HG02973 (cell line): ENCODE measurements around the gene TRIM26.
"Not testable (repeated sequence)": the region's sequence is repeated elsewhere in the genome, so short reads cannot be mapped to it uniquely, and the experiment has no call there.

ENCODE experiments used
- ATAC-seq: cut with Tn5 transposase; IDR thresholded peaks from one replicate; pipeline ENCODE4 v1.9.1; 2021; ENCODE audit warnings: moderate library complexity; ENCODE audit not compliant: unreplicated experiment

TRIM26 gene

GRCh38 chr6:30171677-30172471 lies 41.3 kb downstream of the TRIM26 start:
- ATAC-seq = no peak

- no peak for ATAC-seq
These were observed 43.3 kb downstream of the TRIM26 start for GRCh38 chr6:30169658-30170614.

DNA sequence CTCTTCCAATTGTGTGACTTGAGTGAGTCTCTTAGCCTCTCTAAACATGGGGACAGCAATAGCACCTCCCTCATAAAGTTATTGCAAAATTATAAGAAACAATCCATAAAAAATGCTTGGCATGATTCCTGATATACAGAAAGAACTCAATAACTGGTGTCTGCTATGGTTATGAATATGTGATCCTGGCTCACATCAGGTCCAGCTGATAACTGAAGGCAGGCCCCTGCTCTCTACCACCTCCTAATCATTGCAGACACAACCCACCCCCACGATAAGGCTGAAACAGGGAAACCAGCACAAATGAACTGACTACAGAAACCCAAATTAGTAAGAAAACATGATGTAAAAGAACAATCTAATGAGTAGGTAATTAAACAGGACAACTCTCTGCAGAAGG lies 44.5 kb downstream of the TRIM26 start:
- no peak for ATAC-seq

- no peak for ATAC-seq
These were observed 46.1 kb downstream of the TRIM26 start for GRCh38 chr6:30167101-30167500.

DNA sequence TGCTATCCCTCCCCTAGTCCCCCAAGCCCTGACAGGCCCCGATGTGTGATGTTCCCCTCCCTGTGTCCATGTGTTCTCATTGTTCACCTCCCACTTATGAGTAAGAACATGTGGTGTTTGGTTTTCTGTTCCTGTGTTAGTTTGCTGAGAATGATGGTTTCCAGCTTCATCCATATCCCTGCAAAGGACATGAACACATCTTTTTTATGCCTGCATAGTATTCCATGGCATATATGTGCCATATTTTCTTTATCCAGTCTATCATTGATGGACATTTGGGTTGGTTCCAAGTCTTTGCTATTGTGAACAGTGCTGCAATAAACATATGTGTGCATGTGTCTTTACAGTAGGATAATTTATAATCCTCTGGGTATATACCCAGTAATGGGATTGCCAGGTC lies 48.0 kb downstream of the TRIM26 start:
- not testable (repeated sequence) for ATAC-seq

DNA sequence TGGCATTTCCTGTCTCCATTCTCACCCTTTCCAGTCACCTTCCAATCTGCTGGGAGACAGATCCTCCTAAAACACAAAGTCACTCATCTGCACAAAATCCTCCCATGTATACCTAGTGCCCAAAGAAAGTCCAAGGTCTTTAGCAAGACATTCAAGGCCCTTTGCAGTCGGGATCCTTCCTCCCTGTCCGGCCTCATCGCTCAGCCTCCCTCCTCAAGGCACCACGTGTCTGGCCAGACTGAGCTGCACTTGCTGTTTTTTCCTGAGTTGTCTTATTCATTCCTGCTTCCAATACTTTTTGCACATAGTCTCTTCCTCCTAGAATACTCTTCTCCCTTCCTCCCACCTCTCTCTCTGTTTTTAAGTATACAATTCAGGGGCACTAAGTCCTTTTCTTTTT lies 48.5 kb downstream of the TRIM26 start:
- no peak for ATAC-seq

GRCh38 chr6:30163918-30164654 lies 49.1 kb downstream of the TRIM26 start:
- no peak for ATAC-seq

GRCh38 chr6:30163090-30163917 lies 49.9 kb downstream of the TRIM26 start, which contains the start of gene TRIM15:
Gene TRIM15 (plus strand): TSS chr6:30163546. CDS start chr6:30163685, 139 bp downstream.
- ATAC-seq = no peak

GRCh38 chr6:30162265-30163089 lies 50.7 kb downstream of the TRIM26 start:
- no peak for ATAC-seq

- ATAC-seq = no peak
These were observed 52.2 kb downstream of the TRIM26 start, which contains the start of gene TRIM10 for GRCh38 chr6:30160785-30161531. Gene TRIM10 (minus strand): TSS chr6:30161211. CDS start chr6:30160858, 353 bp downstream.

DNA sequence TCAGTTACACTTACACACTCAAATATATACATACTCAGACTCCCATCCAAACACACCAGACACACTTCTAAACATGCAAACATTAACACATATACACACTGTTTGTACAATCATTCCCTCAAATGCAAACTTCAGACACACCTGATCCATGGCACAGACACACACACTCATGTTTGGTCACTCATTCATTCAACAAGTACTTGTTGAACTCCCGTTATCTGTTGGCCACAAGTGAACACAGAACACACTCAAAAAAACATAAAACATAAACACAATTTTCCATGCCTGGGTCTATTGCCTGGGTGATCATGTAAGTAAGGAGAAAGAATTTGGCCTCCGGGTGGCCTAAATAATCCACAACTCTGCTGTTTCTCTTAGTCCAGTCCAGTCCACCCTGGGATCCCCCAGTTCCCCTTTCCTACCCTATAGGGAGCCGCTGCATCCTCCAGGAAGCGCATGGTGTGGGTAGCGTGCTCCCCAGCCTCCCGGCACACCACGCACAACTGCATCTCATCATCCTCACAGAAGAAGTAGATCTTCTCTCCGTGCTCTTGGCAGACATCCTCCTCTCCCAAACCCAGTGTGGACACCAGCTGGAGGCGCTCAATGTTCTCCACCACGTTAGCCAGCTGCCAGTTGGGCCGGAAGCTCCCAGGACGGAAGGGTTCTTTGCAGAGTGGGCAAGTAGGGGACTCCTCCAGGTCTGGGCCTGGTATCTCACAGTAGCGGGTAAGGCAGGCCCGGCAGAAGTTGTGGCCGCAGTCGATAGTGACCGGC lies 53.0 kb downstream of the TRIM26 start:
- no peak for ATAC-seq

- ATAC-seq = no peak
These were observed 54.6 kb downstream of the TRIM26 start for GRCh38 chr6:30158475-30159040.

- ATAC-seq = no peak
These were observed 55.2 kb downstream of the TRIM26 start for GRCh38 chr6:30157999-30158398.

- no peak for ATAC-seq
These were observed 55.6 kb downstream of the TRIM26 start for GRCh38 chr6:30157581-30157980.

- no peak for ATAC-seq
These were observed 56.4 kb downstream of the TRIM26 start for GRCh38 chr6:30156774-30157173.

DNA sequence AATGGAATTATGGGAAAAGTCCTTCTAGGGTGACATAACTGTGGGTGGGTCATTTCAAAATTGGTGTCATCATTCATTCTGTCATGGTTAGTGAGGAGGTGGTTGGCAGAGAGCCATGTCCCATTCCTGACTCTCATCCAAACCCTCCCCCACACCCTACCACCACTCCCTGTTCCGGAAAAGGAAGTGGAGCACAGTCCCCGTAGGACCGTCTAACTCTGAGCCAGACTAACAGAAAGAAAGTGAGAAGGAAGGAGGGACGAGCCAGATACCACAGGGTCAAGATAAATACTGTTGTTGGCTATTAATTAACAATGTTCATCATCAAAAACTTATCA lies 57.0 kb downstream of the TRIM26 start:
- no peak for ATAC-seq

- no peak for ATAC-seq
These were observed 57.5 kb downstream of the TRIM26 start for GRCh38 chr6:30155520-30156261.
